Nephron progenitor cell (in vitro differentiated cells): Measurements from ENCODE around the gene CYP26B1.

ENCODE experiments used
- DNase-seq: peaks from one replicate; pipeline ENCODE4 v3.0.0; 2021
- H3K27ac Mint-ChIP-seq: 2 replicates; pipeline ENCODE4 v1.8.0; 2021; ENCODE audit warnings: mild to moderate bottlenecking, moderate library complexity, mixed read lengths
- H3K27me3 Mint-ChIP-seq: 2 replicates; pipeline ENCODE4 v1.8.0; 2021; ENCODE audit warnings: mild to moderate bottlenecking, low read depth, mixed read lengths; ENCODE audit not compliant: poor library complexity
- H3K36me3 Mint-ChIP-seq: 2 replicates; pipeline ENCODE4 v1.8.0; 2021; ENCODE audit warnings: low read depth, mixed read lengths
- H3K4me1 Mint-ChIP-seq: 2 replicates; pipeline ENCODE4 v1.8.0; 2021; ENCODE audit warnings: mixed read lengths
- H3K4me3 Mint-ChIP-seq: 2 replicates; pipeline ENCODE4 v1.8.0; 2021; ENCODE audit warnings: mild to moderate bottlenecking, moderate library complexity, mixed read lengths
- H3K9me3 Mint-ChIP-seq: 2 replicates; pipeline ENCODE4 v1.8.0; 2021; ENCODE audit warnings: mild to moderate bottlenecking, moderate library complexity, mixed read lengths
- CTCF ChIP-seq: fragments of 200-600 bp; sonication (generic); IDR thresholded peaks from 2 replicates; pipeline ENCODE4 v1.5.0; 2021; ENCODE audit warnings: antibody characterized with exemption

CYP26B1 gene

GRCh38 chr2:72085513-72085912 lies 62.1 kb downstream of the CYP26B1 start:
- H3K27me3 Mint-ChIP-seq = peaks cover 15% of the 10 kb centered on the region
- no peaks in the 10 kb centered on the region for H3K4me1 Mint-ChIP-seq
- no peaks in the 10 kb centered on the region for H3K36me3 Mint-ChIP-seq
- no peak overlapping the region for H3K27ac Mint-ChIP-seq
- H3K9me3 Mint-ChIP-seq = peaks cover 19% of the 10 kb centered on the region
- TF ChIP-seq CTCF = no peak
- DNase-seq = no peak
- no peak overlapping the region for H3K4me3 Mint-ChIP-seq

GRCh38 chr2:72085036-72085435 lies 62.6 kb downstream of the CYP26B1 start:
- DNase-seq = no peak
- H3K36me3 Mint-ChIP-seq = no peaks in the 10 kb centered on the region
- H3K27me3 Mint-ChIP-seq = peaks cover 14% of the 10 kb centered on the region
- H3K9me3 Mint-ChIP-seq = peaks cover 15% of the 10 kb centered on the region
- no peak overlapping the region for H3K27ac Mint-ChIP-seq
- H3K4me1 Mint-ChIP-seq = no peaks in the 10 kb centered on the region
- TF ChIP-seq CTCF = no peak
- H3K4me3 Mint-ChIP-seq = no peak overlapping the region

GRCh38 chr2:72084584-72084976 lies 63.1 kb downstream of the CYP26B1 start:
- TF ChIP-seq CTCF = no peak
- Mint-ChIP-seq H3K9me3 (peaks cover 15% of the 10 kb centered on the region), H3K4me1 (no peaks in the 10 kb centered on the region), H3K36me3 (no peaks in the 10 kb centered on the region), H3K27me3 (peaks cover 11% of the 10 kb centered on the region), H3K27ac (no peak overlapping the region), H3K4me3 (no peak overlapping the region)
- no peak for DNase-seq

GRCh38 chr2:72083751-72084583 lies 63.7 kb downstream of the CYP26B1 start:
- Mint-ChIP-seq H3K4me3 (no peak overlapping the region), H3K9me3 (peaks cover 15% of the 10 kb centered on the region), H3K27me3 (peaks cover 14% of the 10 kb centered on the region), H3K36me3 (no peaks in the 10 kb centered on the region), H3K27ac (no peak overlapping the region), H3K4me1 (no peaks in the 10 kb centered on the region)
- no peak for TF ChIP-seq CTCF
- DNase-seq = no peak

GRCh38 chr2:72082887-72083286 lies 64.8 kb downstream of the CYP26B1 start:
- TF ChIP-seq CTCF = no peak

More at GRCh38 chr2:72082887-72083286, 64.8 kb downstream of the CYP26B1 start:
- peaks cover 13% of the 10 kb centered on the region for H3K27me3 Mint-ChIP-seq
- no peaks in the 10 kb centered on the region for H3K36me3 Mint-ChIP-seq
- DNase-seq = no peak
- H3K27ac Mint-ChIP-seq = no peak overlapping the region
- H3K9me3 Mint-ChIP-seq = peaks cover 11% of the 10 kb centered on the region
- H3K4me3 Mint-ChIP-seq = no peak overlapping the region
- no peaks in the 10 kb centered on the region for H3K4me1 Mint-ChIP-seq
